ENCODE results near the gene COL9A1.

COL9A1 gene

DNA sequence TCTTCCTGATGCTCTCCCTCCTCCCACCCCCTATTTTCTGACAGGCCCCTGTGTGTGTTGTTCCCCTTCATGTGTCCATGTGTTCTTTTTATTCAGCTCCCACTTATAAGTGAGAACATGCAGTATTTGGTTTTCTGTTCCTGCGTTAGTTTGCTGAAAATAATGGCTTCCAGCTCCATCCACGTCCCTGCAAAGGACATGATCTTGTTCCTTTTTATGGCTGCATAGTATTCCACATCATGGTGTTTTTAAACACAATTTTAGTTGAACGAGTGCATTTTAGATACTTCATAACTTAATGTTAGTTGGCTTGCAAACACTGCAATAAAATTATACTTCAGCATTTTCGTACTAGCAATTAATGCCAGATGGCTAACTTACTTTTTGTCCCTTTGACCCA is 28.5 kb downstream of the COL9A1 start:
- no peaks in the 10 kb centered on the region for H3K27me3 ChIP-seq (ENCODE audit: control insufficient read depth, insufficient read depth, low read length)
- TF ChIP-seq, protein P1, sequence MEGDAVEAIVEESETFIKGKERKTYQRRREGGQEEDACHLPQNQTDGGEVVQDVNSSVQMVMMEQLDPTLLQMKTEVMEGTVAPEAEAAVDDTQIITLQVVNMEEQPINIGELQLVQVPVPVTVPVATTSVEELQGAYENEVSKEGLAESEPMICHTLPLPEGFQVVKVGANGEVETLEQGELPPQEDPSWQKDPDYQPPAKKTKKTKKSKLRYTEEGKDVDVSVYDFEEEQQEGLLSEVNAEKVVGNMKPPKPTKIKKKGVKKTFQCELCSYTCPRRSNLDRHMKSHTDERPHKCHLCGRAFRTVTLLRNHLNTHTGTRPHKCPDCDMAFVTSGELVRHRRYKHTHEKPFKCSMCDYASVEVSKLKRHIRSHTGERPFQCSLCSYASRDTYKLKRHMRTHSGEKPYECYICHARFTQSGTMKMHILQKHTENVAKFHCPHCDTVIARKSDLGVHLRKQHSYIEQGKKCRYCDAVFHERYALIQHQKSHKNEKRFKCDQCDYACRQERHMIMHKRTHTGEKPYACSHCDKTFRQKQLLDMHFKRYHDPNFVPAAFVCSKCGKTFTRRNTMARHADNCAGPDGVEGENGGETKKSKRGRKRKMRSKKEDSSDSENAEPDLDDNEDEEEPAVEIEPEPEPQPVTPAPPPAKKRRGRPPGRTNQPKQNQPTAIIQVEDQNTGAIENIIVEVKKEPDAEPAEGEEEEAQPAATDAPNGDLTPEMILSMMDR (IDR thresholded peaks at IDR 0.05): no peak
- no peak overlapping the region for H3K27ac ChIP-seq
- no peak overlapping the region for H2AFZ ChIP-seq
- no peaks in the 10 kb centered on the region for H3K9me3 ChIP-seq (ENCODE audit: control insufficient read depth, low read length)
- H3K9ac ChIP-seq: no peak overlapping the region
- no peaks in the 10 kb centered on the region for H3K36me3 ChIP-seq (ENCODE audit: control insufficient read depth, insufficient read depth, low read length)
- no peak overlapping the region for H3K4me3 ChIP-seq (ENCODE audit: low read depth, low read length)
- H3K4me2 ChIP-seq (ENCODE audit: low read length): no peak overlapping the region
- H3K4me1 ChIP-seq: no peaks in the 10 kb centered on the region
- H3K79me2 ChIP-seq: no peaks in the 10 kb centered on the region

DNA sequence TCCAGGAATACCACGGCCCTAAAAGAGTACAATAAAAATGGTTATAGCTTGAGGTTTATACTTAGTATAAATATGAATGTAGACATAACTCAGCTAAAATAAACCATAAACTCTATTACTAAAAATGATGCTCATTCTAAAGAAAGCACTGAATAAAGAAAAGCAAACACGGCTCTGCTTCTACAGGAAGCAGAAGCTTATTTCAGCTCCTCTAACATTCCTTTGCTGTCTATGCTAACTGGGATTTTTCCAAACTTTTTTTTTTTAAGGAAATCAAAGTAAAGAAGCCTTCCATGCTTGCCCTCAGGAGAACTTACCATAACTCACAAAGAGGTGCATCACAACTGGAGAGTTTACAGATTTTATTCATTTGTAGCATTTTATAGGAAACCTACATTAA is 30.8 kb downstream of the COL9A1 start:
- H2AFZ ChIP-seq: no peak overlapping the region
- no peaks in the 10 kb centered on the region for H3K27me3 ChIP-seq (ENCODE audit: control insufficient read depth, insufficient read depth, low read length)
- H3K9ac ChIP-seq: no peak overlapping the region
- no peaks in the 10 kb centered on the region for H3K79me2 ChIP-seq
- H3K4me2 ChIP-seq (ENCODE audit: low read length): no peak overlapping the region
- no peak overlapping the region for H3K4me3 ChIP-seq (ENCODE audit: low read depth, low read length)
- H3K4me1 ChIP-seq: no peaks in the 10 kb centered on the region
- H3K27ac ChIP-seq: no peak overlapping the region
- no peaks in the 10 kb centered on the region for H3K36me3 ChIP-seq (ENCODE audit: control insufficient read depth, insufficient read depth, low read length)
- no peaks in the 10 kb centered on the region for H3K9me3 ChIP-seq (ENCODE audit: control insufficient read depth, low read length)
- TF ChIP-seq, protein P1 (IDR thresholded peaks at IDR 0.05): no peak

DNA sequence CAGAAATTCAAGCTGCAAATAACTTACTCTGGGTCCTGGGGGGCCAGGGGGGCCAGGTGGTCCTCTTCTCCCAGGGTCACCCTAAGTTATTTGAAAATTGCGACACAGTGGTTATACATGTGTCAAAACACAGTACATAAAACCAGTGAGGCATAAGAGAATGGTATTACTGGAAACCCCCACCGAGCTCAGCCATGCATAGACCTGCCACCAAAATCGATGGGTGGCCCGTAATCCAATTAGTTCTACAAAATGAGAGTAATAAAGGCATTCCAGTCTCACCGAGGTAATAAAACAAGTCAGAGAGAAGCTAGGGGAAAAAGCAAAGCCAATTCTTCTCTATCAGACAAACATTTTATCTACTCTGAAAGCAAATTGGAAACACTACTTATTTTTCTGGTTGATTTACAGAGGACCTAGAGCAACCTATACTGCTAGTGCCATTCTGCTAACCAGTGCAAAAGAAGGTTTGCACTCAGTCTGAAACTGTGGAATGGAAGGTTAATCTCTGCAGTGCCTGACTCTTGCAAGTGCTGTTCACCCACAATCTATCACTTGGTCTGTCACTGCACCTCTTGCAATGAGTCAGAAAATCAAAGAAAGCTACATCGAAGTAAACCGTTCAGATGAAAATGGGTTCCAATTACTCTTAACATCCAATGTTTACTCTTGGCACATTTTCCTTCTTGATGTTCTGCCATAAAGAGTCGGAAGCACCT is 32.4 kb downstream of the COL9A1 start:
- Histone ChIP-seq H3K36me3 (ENCODE audit: control insufficient read depth, insufficient read depth, low read length) (no peaks in the 10 kb centered on the region), H2AFZ (no peak overlapping the region), H3K9ac (no peak overlapping the region), H3K4me1 (no peaks in the 10 kb centered on the region), H3K4me2 (ENCODE audit: low read length) (no peak overlapping the region), H3K79me2 (no peaks in the 10 kb centered on the region), H3K9me3 (ENCODE audit: control insufficient read depth, low read length) (no peaks in the 10 kb centered on the region), H3K27ac (no peak overlapping the region), H3K4me3 (ENCODE audit: low read depth, low read length) (no peak overlapping the region), H3K27me3 (ENCODE audit: control insufficient read depth, insufficient read depth, low read length) (no peaks in the 10 kb centered on the region)
- TF ChIP-seq, protein P1 (IDR thresholded peaks at IDR 0.05): no peak

DNA sequence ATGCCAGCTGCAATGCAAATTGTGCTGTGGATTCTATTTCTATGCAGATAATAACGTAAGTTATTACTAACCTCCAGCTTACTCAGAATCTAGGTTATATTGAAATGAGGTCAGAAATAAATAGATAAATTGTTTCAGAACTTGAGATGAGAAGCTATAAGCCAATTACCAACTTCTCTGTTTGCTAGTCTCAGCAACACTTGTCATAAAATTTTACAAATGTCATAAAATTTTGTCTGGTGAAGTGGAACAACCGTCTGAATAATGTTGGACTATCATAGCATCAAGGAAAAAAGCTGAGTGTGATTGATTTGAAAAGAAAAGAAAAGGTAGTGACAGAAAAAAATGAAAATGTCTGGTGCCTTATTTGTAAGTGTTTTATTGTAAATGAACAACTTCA is 36.7 kb downstream of the COL9A1 start:
- H3K9ac ChIP-seq: no peak overlapping the region
- TF ChIP-seq, protein P1 (IDR thresholded peaks at IDR 0.05): no peak
- no peak overlapping the region for H3K4me3 ChIP-seq (ENCODE audit: low read depth, low read length)
- H3K36me3 ChIP-seq (ENCODE audit: control insufficient read depth, insufficient read depth, low read length): no peaks in the 10 kb centered on the region
- H3K4me2 ChIP-seq (ENCODE audit: low read length): no peak overlapping the region
- H3K4me1 ChIP-seq: no peaks in the 10 kb centered on the region
- no peak overlapping the region for H2AFZ ChIP-seq
- H3K9me3 ChIP-seq (ENCODE audit: control insufficient read depth, low read length): no peaks in the 10 kb centered on the region
- no peaks in the 10 kb centered on the region for H3K79me2 ChIP-seq
- H3K27ac ChIP-seq: no peak overlapping the region
- H3K27me3 ChIP-seq (ENCODE audit: control insufficient read depth, insufficient read depth, low read length): no peaks in the 10 kb centered on the region

DNA sequence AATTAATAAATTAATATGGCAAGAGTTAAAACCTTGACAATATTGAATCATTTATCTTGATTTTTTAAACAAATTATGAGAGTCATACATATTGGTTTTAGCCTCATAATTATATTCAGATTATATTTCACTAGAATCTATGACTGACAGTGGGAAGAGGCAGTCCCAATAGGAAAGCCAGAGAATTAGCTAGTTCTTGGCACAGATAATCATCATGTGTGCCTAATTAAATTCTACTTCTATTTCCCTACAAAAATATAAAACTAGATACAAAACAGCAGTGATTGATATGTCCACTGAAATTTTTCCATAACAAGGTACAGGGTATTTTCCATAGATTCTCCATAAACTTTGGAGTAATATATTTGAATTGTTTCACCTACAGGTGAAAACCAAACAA is 38.6 kb downstream of the COL9A1 start:
- Histone ChIP-seq H3K4me3 (ENCODE audit: low read depth, low read length) (no peak overlapping the region), H3K9ac (no peak overlapping the region), H3K27me3 (ENCODE audit: control insufficient read depth, insufficient read depth, low read length) (no peaks in the 10 kb centered on the region), H3K27ac (no peak overlapping the region), H3K36me3 (ENCODE audit: control insufficient read depth, insufficient read depth, low read length) (no peaks in the 10 kb centered on the region), H2AFZ (no peak overlapping the region), H3K79me2 (no peaks in the 10 kb centered on the region), H3K4me2 (ENCODE audit: low read length) (no peak overlapping the region), H3K4me1 (no peaks in the 10 kb centered on the region), H3K9me3 (ENCODE audit: control insufficient read depth, low read length) (no peaks in the 10 kb centered on the region)
- TF ChIP-seq, protein P1 (IDR thresholded peaks at IDR 0.05): no peak
